Lower lobe of right lung (tissue), 2 donors: ENCODE data around the gene SEMA5A. TPM values are rescaled to one million over a fixed set of nuclear protein-coding genes. Genes with fewer than 3 reads are reported as not detected.
A peak's percentile ranks its signal among the peaks of the same experiment; 100 is the strongest.

Experiments used
- ATAC-seq, 2 donors: fragments of 200-7000 bp; cut with Tn5 transposase; one replicate each; pipeline ENCODE4 v1.9.1; 2020 to 2022; ENCODE audit warnings: mild to moderate bottlenecking in 2 of 2, moderate library complexity in 2 of 2
- DNase-seq: peaks from one replicate; pipeline ENCODE4 v3.0.0-alpha.2; 2020
- H3K27ac ChIP-seq: fragments of 200-600 bp; one replicate; pipeline ENCODE4 v1.8.0; 2022
- H3K27me3 ChIP-seq: fragments of 200-600 bp; one replicate; pipeline ENCODE4 v1.8.0; 2022; ENCODE audit warnings: low read depth
- H3K36me3 ChIP-seq: fragments of 200-600 bp; one replicate; pipeline ENCODE4 v1.8.0; 2022; ENCODE audit warnings: mild to moderate bottlenecking
- H3K4me1 ChIP-seq: fragments of 200-600 bp; one replicate; pipeline ENCODE4 v1.8.0; 2022
- H3K4me3 ChIP-seq: fragments of 200-600 bp; one replicate; pipeline ENCODE4 v1.8.0; 2022; ENCODE audit warnings: mild to moderate bottlenecking
- H3K9me3 ChIP-seq: fragments of 200-600 bp; one replicate; pipeline ENCODE4 v1.8.0; 2022
- intact Hi-C: fragments of 100-400 bp; cut with DNase I; formaldehyde crosslinking; loops from one replicate; pipeline ENCODE4 v1.11.0; 2022
- total RNA-seq: library from RNA; stranded (reverse); fragmentation: NEBNext Ultra II Directional; extraction: Animal tissue kit (Norgen Biotek cat#: 25700); gene quantifications from one replicate; pipeline ENCODE4 v1.2.1, GENCODE V29; 2021
- TF ChIP-seq, protein P1 (sequence below): fragments of 200-600 bp; IDR thresholded peaks from one replicate; pipeline ENCODE4 v1.8.0; 2022; ENCODE audit warnings: antibody characterized with exemption, mild to moderate bottlenecking
- donor health status: DM: no; HTN: yes; CAD: no; lungs with severe emphysema.

SEMA5A gene
- total RNA-seq, 1 donor from 2014 or later: 29.3 TPM

DNA sequence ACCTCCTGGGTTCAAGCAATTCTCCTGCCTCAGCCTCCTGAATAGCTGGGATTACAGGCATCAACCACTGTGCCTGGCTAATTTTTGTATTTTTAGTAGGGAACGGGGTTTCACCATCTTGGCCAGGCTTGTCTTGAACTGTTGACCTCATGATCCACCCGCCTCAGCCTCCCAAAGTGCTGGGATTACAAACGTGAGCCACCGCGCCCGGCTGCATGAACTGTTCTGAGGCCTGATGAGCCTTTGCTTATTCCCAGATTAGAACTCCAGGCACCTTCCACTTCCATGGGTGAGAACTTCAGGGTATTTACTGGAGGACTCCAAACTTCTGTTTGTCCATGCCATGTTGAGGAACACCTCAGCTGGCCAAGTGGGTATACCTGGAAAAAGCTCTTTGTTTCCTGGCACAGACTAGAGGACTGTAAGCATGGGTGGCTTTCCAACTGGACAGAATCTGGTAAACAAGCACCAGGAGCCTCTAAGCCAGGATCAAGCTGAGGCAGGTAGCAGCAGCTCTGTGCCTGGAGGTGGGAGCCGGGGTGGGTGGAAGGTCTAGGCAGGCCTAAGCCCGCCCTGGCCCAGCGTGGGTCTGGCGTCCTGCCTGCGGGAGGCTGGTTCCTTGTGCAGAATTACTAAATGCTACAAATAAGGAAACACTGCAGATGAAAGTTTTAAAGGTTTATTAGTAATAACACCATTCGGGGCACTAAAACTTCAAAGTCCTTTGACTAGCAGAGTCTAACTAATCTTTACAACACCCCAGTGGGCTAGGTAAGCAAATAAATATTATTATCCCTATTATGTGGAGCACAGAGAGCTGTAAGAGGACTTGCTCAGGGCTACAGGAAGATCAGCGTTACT lies 78.4 kb downstream of the SEMA5A start:
- no peaks in the 10 kb centered on the region for H3K27me3 ChIP-seq
- ATAC-seq: no peak
- intact Hi-C loops: no loop called here
- peak; percentile 47 for DNase-seq
- no peaks in the 10 kb centered on the region for H3K9me3 ChIP-seq
- no peak overlapping the region for H3K4me3 ChIP-seq
- no peaks in the 10 kb centered on the region for H3K36me3 ChIP-seq
- no peak overlapping the region for H3K27ac ChIP-seq
- no peaks in the 10 kb centered on the region for H3K4me1 ChIP-seq
- TF ChIP-seq, protein P1, sequence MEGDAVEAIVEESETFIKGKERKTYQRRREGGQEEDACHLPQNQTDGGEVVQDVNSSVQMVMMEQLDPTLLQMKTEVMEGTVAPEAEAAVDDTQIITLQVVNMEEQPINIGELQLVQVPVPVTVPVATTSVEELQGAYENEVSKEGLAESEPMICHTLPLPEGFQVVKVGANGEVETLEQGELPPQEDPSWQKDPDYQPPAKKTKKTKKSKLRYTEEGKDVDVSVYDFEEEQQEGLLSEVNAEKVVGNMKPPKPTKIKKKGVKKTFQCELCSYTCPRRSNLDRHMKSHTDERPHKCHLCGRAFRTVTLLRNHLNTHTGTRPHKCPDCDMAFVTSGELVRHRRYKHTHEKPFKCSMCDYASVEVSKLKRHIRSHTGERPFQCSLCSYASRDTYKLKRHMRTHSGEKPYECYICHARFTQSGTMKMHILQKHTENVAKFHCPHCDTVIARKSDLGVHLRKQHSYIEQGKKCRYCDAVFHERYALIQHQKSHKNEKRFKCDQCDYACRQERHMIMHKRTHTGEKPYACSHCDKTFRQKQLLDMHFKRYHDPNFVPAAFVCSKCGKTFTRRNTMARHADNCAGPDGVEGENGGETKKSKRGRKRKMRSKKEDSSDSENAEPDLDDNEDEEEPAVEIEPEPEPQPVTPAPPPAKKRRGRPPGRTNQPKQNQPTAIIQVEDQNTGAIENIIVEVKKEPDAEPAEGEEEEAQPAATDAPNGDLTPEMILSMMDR: no peak

DNA sequence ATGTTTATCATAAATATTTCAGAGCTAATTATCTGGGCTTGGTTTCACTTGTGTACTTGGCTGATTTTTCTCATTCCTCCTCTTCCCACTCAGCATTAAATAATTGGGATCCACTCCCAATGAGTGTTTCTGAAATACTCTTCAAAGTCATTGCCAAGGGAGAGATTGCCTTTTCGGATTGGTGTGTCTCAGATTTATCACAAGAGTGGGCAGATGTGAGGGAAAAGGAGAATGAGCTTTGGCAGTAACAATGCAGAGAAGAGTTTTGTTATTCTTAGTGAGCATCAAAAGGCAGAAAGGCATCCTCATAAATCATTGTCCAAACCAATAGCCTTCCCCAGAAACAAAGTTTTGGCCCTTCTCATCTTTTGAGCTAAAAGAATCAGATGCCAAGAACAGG lies 79.2 kb downstream of the SEMA5A start:
- H3K36me3 ChIP-seq: no peaks in the 10 kb centered on the region
- ATAC-seq: no peak
- TF ChIP-seq, protein P1: no peak
- H3K4me3 ChIP-seq: no peak overlapping the region
- no peaks in the 10 kb centered on the region for H3K9me3 ChIP-seq
- no peak overlapping the region for H3K27ac ChIP-seq
- DNase-seq: no peak
- no peaks in the 10 kb centered on the region for H3K4me1 ChIP-seq
- intact Hi-C loops: no loop called here
- H3K27me3 ChIP-seq: no peaks in the 10 kb centered on the region

DNA sequence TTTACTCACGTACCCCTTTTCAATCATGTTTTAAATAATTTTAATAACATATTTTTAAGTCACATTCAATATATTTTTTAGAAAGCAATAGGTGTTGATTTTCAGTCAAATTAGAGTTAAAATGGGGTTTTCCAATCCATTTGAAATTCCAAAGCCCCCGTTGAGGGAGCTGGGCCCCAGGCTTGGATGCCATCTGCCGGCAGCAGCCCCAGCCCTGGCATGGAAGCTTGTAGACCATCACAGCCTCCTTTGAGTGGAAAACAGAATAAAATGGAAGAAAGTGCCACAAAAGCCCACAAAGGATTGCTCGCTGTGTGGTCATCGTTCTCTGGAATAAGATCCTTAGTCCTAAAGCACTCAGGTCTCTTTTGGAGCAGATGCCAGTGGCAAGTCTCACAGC lies 81.4 kb downstream of the SEMA5A start:
- no peak overlapping the region for H3K27ac ChIP-seq
- H3K4me1 ChIP-seq: no peaks in the 10 kb centered on the region
- ATAC-seq (no peak), DNase-seq (no peak)
- H3K36me3 ChIP-seq: no peaks in the 10 kb centered on the region
- intact Hi-C loops: no loop called here
- no peak overlapping the region for H3K4me3 ChIP-seq
- no peaks in the 10 kb centered on the region for H3K9me3 ChIP-seq
- TF ChIP-seq, protein P1: no peak
- no peaks in the 10 kb centered on the region for H3K27me3 ChIP-seq

DNA sequence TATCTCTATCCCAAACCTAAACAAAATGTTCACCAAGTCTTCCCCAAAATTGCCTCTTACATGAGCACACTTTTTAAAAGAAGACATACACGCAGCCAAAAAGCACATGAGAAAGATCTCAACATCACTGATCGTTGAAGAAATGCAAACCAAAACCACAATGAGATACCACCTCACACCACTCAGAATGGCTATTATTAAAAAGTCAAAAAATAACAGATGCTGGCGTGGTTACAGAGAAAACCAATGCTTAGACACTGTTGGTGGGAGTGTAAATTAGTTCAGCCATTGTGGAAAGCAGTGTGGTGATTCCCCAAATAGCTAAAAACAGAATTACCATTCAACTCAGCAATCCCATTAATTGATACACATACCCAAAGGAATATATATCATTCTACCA lies 83.8 kb downstream of the SEMA5A start:
- TF ChIP-seq, protein P1: no peak
- no peaks in the 10 kb centered on the region for H3K27me3 ChIP-seq
- H3K4me1 ChIP-seq: no peaks in the 10 kb centered on the region
- H3K4me3 ChIP-seq: no peak overlapping the region
- intact Hi-C loops: no loop called here
- no peak for ATAC-seq
- no peak for DNase-seq
- H3K27ac ChIP-seq: no peak overlapping the region
- no peaks in the 10 kb centered on the region for H3K36me3 ChIP-seq
- H3K9me3 ChIP-seq: no peaks in the 10 kb centered on the region

DNA sequence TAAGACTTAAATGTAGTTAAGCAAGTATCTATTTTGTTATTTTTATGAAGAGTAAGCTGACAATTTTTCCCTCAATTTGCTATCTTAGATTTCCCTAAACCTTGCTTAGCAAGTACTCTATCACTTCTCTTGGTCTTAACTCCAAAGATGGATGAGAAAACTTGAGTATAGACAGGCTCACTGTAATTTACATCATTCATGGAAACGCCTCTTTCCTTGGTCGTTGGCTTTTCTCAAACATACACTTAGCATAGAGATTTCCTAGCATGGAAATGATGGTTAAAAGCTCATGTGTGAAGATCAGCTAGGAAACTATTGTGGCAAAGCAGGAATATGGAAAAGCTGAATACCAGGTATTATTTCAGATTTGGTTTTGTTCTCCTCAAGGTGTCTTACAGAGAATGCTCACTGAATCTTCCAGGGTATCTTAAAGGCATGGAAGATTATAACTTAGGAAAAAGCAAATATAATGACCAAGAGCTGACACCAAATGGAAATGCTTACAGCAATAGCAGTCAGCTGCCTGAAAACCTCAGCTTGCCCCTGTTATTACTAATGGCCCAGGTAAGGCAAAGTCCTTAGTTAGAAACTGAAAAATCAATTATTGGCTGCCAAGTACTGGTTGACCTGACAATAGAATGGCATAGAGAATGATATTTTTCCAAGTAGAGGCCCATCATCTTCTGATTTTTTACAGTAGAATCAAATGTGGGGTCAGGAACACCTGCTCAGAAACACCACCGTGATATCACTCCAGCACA lies 84.8 kb downstream of the SEMA5A start:
- Histone ChIP-seq H3K36me3 (no peaks in the 10 kb centered on the region), H3K27ac (no peak overlapping the region), H3K4me3 (no peak overlapping the region), H3K27me3 (no peaks in the 10 kb centered on the region), H3K4me1 (no peaks in the 10 kb centered on the region), H3K9me3 (no peaks in the 10 kb centered on the region)
- DNase-seq (no peak), ATAC-seq (no peak)
- TF ChIP-seq, protein P1: no peak
- intact Hi-C loops: no loop called here
